Caco-2 (cell line): ENCODE data around the gene MROH2A. TPM values are rescaled to one million over a fixed set of nuclear protein-coding genes. Genes with fewer than 3 reads are reported as not detected.

Source experiments
- BruUV-seq: library from RNA; stranded (reverse); fragments of 400-500 nt; replicated peaks from 2 replicates; lab custom pipeline; 2021; lab: Mats Ljungman, UMichigan
- CTCF ChIA-PET: fragments of 300-600 bp; sonication (Branson Sonifier 250); formaldehyde crosslinking; loops from one replicate; lab custom pipeline; 2022; ENCODE audit warnings: antibody characterized with exemption; lab: Charles Lee
- POLR2A ChIA-PET: fragments of 300-600 bp; sonication (Branson Sonifier 250); formaldehyde crosslinking; loops from one replicate; lab custom pipeline; 2022; ENCODE audit warnings: antibody characterized with exemption; lab: Charles Lee
- DNase-seq, 2 experiments: peaks; one replicate each; pipeline versions ENCODE4 v3.0.0 to v3.0.0-alpha.2; 2020 to 2022
- H3K27me3 ChIP-seq: replicated peaks from 2 replicates; pipeline ENCODE4 v1.6.0; 2011; ENCODE audit warnings: low read length; ENCODE audit not compliant: control insufficient read depth, insufficient read depth
- H3K36me3 ChIP-seq: 2 replicates; pipeline ENCODE4 v1.5.1; 2011; ENCODE audit warnings: low read length; ENCODE audit not compliant: control insufficient read depth, insufficient read depth
- H3K4me1 ChIP-seq: fragments of 250-450 bp; sonication (Bioruptor Pico); 2 replicates; pipeline ENCODE4 v1.5.1; 2020; ENCODE audit warnings: mild to moderate bottlenecking
- H3K4me3 ChIP-seq: 2 replicates; pipeline ENCODE4 v1.5.1; 2011; ENCODE audit warnings: low read depth, mild to moderate bottlenecking, control low read depth, low read length
- H3K9me3 ChIP-seq: fragments of 250-450 bp; sonication (Bioruptor Pico); 2 replicates; pipeline ENCODE4 v1.5.1; 2020; ENCODE audit warnings: mild to moderate bottlenecking, moderate library complexity
- H3K27ac Mint-ChIP-seq: one replicate; pipeline ENCODE4 v1.8.0; 2022; ENCODE audit warnings: mixed read lengths; ENCODE audit not compliant: unreplicated experiment
- H3K27me3 Mint-ChIP-seq: one replicate; pipeline ENCODE4 v1.8.0; 2022; ENCODE audit warnings: mixed read lengths; ENCODE audit not compliant: insufficient read depth, unreplicated experiment
- H3K36me3 Mint-ChIP-seq: one replicate; pipeline ENCODE4 v1.8.0; 2022; ENCODE audit warnings: mild to moderate bottlenecking, mixed read lengths; ENCODE audit not compliant: insufficient read depth, unreplicated experiment
- H3K4me1 Mint-ChIP-seq: one replicate; pipeline ENCODE4 v1.8.0; 2022; ENCODE audit warnings: low read depth, mixed read lengths; ENCODE audit not compliant: unreplicated experiment
- H3K4me3 Mint-ChIP-seq: one replicate; pipeline ENCODE4 v1.8.0; 2022; ENCODE audit warnings: mild to moderate bottlenecking, moderate library complexity, mixed read lengths; ENCODE audit not compliant: unreplicated experiment
- H3K9me3 Mint-ChIP-seq: one replicate; pipeline ENCODE4 v1.8.0; 2022; ENCODE audit warnings: mixed read lengths; ENCODE audit not compliant: unreplicated experiment
- CTCF ChIP-seq, 2 experiments: fragments of 200-600 bp in 1 of 2; IDR thresholded peaks; 1 replicate in 1 of 2; 2 replicates in 1 of 2; pipeline versions ENCODE4 v1.5.1 to v1.8.0; 2011 to 2022; ENCODE audit warnings: antibody characterized with exemption in 1 of 2, control low read depth in 1 of 2, inconsistent platforms in 1 of 2, low read depth in 1 of 2, low read length in 1 of 2, mild to moderate bottlenecking in 1 of 2, moderate library complexity in 1 of 2; ENCODE audit not compliant: insufficient read depth in 1 of 2, severe bottlenecking in 1 of 2, unreplicated experiment in 1 of 2
- intact Hi-C: fragments of 100-400 bp; cut with micrococcal nuclease; formaldehyde crosslinking; loops from one replicate; pipeline ENCODE4 v1.10.0; 2022; ENCODE audit not compliant: unreplicated experiment
- total RNA-seq: library from RNA; stranded (reverse); gene quantifications from 2 replicates; pipeline ENCODE4 v1.2.3, GENCODE V29; 2022

The MROH2A gene
- total RNA-seq, 1 experiment from 2014 or later, result not detected

DNA sequence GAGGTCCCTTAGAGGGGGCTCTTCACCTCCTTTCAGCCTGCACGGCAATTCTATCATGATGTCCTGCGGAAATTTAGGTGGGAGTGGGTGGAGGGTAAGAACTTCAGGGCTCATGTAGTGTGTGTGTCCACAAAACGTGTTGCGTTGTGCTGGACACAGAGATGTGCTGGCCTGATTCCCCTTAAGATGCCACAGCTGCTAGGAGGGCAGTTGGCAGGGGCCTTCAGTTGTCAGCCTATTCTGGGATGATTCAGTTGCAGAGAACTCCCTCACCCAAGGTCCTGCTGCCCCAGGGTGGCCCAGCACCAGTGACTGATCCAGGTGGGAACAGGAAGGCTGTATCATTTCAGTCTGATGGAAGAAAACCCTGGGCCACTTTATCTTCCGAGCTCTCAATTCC is 77.2 kb downstream of the MROH2A start:
- intact Hi-C loops, result no loop called here
- Mint-ChIP-seq H3K4me3 (peak overlapping the region; percentile 91), H3K9me3 (no peaks in the 10 kb centered on the region), H3K27ac (no peak overlapping the region), H3K36me3 (peaks cover 27% of the 10 kb centered on the region), H3K4me1 (peaks cover 6% of the 10 kb centered on the region), H3K27me3 (no peaks in the 10 kb centered on the region)
- ChIA-PET POLR2A (no interaction called here), CTCF (no interaction called here)
- Histone ChIP-seq H3K4me1 (no peaks in the 10 kb centered on the region), H3K9me3 (no peaks in the 10 kb centered on the region), H3K36me3 (no peaks in the 10 kb centered on the region), H3K27me3 (no peaks in the 10 kb centered on the region), H3K4me3 (0 out of 2 replicates have a peak overlapping the region, but pooled peaks have one; percentile 4)
- TF ChIP-seq CTCF (IDR thresholded peaks at IDR 0.05; ENCODE audit: insufficient read depth in 1 of 2, low read depth in 1 of 2, low read length in 1 of 2, severe bottlenecking in 1 of 2, unreplicated experiment in 1 of 2), result no peak
- DNase-seq, result no peak
- no TSS peak for BruUV-seq

DNA sequence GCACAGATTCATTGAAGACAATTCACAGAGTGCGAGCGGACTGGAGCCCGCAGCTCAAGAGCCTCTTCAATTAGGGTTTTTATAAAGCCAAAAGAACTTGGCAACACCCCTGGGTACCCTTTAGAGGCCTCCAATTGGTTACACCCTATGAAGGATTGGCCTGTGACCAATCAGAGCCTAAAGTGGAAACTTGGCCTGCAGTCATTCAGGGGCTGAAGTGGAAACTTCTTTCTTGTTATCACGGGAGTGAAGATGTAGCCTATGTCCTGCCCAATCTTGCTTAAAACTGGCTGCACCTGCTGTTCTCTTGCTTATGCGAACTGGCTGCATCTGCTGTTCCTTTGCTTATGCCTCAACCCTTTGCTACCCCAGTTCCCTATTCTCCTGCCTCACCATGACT is 78.1 kb downstream of the MROH2A start:
- Histone ChIP-seq H3K4me1 (no peaks in the 10 kb centered on the region), H3K36me3 (no peaks in the 10 kb centered on the region), H3K27me3 (no peaks in the 10 kb centered on the region), H3K4me3 (no peak overlapping the region), H3K9me3 (no peaks in the 10 kb centered on the region)
- ChIA-PET CTCF (no interaction called here), POLR2A (no interaction called here)
- Mint-ChIP-seq H3K9me3 (no peaks in the 10 kb centered on the region), H3K36me3 (peaks cover 27% of the 10 kb centered on the region), H3K27ac (no peak overlapping the region), H3K4me1 (peaks cover 6% of the 10 kb centered on the region), H3K27me3 (no peaks in the 10 kb centered on the region), H3K4me3 (no peak overlapping the region)
- no TSS peak for BruUV-seq
- intact Hi-C loops, result no loop called here
- DNase-seq, result no peak
- no peak for TF ChIP-seq CTCF (IDR thresholded peaks at IDR 0.05; ENCODE audit: insufficient read depth in 1 of 2, low read depth in 1 of 2, low read length in 1 of 2, severe bottlenecking in 1 of 2, unreplicated experiment in 1 of 2)

- intact Hi-C loops, result no loop called here
Observed at GRCh38 chr2:233857511-233858141, 79.5 kb downstream of the MROH2A start.

More at GRCh38 chr2:233857511-233858141, 79.5 kb downstream of the MROH2A start:
- no peak overlapping the region for H3K4me3 Mint-ChIP-seq
- no peak overlapping the region for H3K27ac Mint-ChIP-seq
- H3K4me1 ChIP-seq, result no peaks in the 10 kb centered on the region
- POLR2A ChIA-PET, result no interaction called here
- H3K27me3 ChIP-seq, result no peaks in the 10 kb centered on the region
- peak in 1 of 2 experiments; percentile 49 for DNase-seq
- CTCF ChIA-PET, result no interaction called here
- no peaks in the 10 kb centered on the region for H3K9me3 ChIP-seq
- H3K36me3 Mint-ChIP-seq, result peaks cover 18% of the 10 kb centered on the region
- no TSS peak for BruUV-seq
- no peak overlapping the region for H3K4me3 ChIP-seq
- H3K4me1 Mint-ChIP-seq, result peaks cover 2% of the 10 kb centered on the region
- TF ChIP-seq CTCF (IDR thresholded peaks at IDR 0.05; ENCODE audit: insufficient read depth in 1 of 2, low read depth in 1 of 2, low read length in 1 of 2, severe bottlenecking in 1 of 2, unreplicated experiment in 1 of 2), result peak; percentile 46 to 67
- H3K9me3 Mint-ChIP-seq, result no peaks in the 10 kb centered on the region
- no peaks in the 10 kb centered on the region for H3K36me3 ChIP-seq
- H3K27me3 Mint-ChIP-seq, result no peaks in the 10 kb centered on the region
